ENCODE measurements around the gene RSPH1.

RSPH1 gene

DNA sequence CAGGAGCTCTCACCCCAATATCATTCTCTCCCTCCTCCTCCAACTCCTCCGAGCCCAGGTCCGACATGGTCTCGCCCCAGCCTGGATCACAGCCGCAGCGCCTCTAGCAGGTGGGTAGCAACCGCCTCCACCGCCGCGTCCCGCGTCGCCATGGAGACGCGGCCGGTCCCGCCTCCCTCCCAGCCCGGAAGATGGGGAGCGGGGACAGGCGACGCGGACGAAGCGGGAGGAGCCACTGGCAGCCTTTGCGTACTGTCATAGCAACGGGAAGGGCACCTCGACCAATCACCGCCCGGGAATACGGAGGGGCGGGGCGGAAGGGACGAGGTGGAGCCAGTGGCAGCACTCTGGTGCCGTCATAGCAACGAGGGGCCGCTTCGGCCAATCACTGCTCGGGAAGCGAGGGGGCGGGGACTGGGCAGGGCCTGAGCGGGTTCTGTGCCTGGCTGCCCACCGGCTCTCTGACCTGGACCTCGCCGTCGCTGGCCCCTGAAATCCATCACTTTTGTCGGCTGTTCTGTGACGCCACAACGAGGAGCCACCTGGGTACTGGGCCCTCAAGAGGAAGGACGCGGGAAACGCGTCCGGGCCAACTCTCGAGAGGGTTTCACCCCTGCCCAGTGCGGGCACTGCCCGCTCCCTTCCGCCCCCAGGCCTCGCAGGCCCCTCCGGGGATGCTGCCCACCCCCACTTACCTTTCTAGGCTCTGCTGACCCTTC lies at the start of gene RSPH1:
TSS of gene RSPH1 (minus strand) at position 105 of the 719 bp plus-strand sequence. CDS start at position 67, 38 bp downstream.
- DNase-seq (ENCODE audit: low spot score) = peak; percentile 99
- H3K36me3 Mint-ChIP-seq (ENCODE audit: low read depth) = no peaks in the 10 kb centered on the region
- no peaks in the 10 kb centered on the region for H3K9me3 Mint-ChIP-seq
- H3K4me1 Mint-ChIP-seq (ENCODE audit: low read depth) = peaks cover 21% of the 10 kb centered on the region
- peak within 1 kb of the TSS; percentile 88 for H3K4me3 Mint-ChIP-seq
- peak within 1 kb of the TSS; percentile 85 for H3K27ac Mint-ChIP-seq
- peaks cover 2% of the 10 kb centered on the region for H3K27me3 Mint-ChIP-seq (ENCODE audit: low read depth)

DNA sequence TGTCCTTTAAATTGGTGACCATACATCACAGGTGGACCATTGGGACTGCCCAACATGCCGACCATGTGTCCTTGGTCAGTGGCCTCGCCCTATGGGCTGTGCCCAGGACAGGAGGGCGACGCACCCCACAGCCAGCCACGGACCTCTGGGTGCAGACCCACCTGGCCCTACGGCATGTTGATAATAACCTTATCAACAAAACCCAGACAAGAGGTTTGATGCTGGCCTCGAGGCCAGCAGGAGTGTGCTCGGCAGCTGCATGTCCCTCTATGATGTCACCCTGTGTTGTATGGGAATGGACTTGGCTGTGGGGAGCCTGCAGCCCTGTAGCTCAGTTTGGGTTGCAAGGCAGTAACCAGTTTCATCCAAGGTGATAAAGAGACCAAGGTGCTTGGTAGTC lies 49.7 kb upstream of the RSPH1 start:
- Mint-ChIP-seq H3K9me3 (no peaks in the 10 kb centered on the region), H3K4me1 (ENCODE audit: low read depth) (peaks cover 6% of the 10 kb centered on the region), H3K27me3 (ENCODE audit: low read depth) (no peaks in the 10 kb centered on the region), H3K4me3 (no peak overlapping the region), H3K36me3 (ENCODE audit: low read depth) (peaks cover 11% of the 10 kb centered on the region), H3K27ac (no peak overlapping the region)
- no peak for DNase-seq (ENCODE audit: low spot score)

DNA sequence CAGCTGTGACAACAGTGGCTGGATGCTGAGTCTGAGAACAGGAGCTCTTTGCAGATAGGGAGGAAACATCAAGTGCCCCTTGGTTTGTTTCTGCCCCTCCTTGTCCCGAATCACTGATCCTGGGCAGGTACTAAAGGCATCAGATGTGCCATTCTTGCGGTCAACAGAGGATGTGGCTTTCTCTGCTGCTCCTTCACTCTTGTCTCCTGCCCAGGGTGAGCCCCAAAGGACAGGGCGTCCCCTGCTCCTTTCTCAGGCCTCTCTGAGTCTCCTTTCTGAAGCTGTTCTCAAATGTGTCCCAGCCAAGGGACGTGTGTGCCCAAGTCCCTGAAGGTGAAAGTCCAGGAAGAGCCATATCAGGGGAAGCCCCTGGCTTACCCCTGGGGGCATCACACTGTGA lies 49.3 kb upstream of the RSPH1 start:
- Mint-ChIP-seq H3K36me3 (ENCODE audit: low read depth) (peaks cover 11% of the 10 kb centered on the region), H3K9me3 (no peaks in the 10 kb centered on the region), H3K27me3 (ENCODE audit: low read depth) (no peaks in the 10 kb centered on the region), H3K27ac (peak overlapping the region; percentile 28), H3K4me3 (no peak overlapping the region), H3K4me1 (ENCODE audit: low read depth) (peaks cover 6% of the 10 kb centered on the region)
- no peak for DNase-seq (ENCODE audit: low spot score)

DNA sequence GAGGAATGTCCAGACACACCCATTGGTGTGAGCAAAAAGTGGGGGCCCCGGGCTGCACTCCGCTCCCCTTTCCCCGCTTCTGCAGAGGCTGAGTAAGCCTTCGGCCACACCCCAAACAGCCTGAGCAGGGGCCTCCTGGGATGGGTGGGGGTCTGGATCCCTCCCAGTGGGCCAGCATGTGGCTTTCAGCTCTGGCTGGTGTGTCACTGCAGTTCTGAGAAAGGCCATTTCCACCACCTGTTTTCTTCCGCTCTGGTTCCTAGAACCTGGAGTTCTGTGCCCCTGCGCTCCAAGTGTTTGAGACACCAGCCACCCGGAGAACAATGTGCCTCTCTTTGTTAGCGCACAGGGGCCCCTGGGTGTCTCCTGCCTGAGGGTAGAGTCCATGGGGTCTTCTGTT lies 48.5 kb upstream of the RSPH1 start:
- Mint-ChIP-seq H3K4me1 (ENCODE audit: low read depth) (peaks cover 6% of the 10 kb centered on the region), H3K27ac (no peak overlapping the region), H3K36me3 (ENCODE audit: low read depth) (peaks cover 6% of the 10 kb centered on the region), H3K27me3 (ENCODE audit: low read depth) (no peaks in the 10 kb centered on the region), H3K4me3 (no peak overlapping the region), H3K9me3 (no peaks in the 10 kb centered on the region)
- DNase-seq (ENCODE audit: low spot score) = no peak

DNA sequence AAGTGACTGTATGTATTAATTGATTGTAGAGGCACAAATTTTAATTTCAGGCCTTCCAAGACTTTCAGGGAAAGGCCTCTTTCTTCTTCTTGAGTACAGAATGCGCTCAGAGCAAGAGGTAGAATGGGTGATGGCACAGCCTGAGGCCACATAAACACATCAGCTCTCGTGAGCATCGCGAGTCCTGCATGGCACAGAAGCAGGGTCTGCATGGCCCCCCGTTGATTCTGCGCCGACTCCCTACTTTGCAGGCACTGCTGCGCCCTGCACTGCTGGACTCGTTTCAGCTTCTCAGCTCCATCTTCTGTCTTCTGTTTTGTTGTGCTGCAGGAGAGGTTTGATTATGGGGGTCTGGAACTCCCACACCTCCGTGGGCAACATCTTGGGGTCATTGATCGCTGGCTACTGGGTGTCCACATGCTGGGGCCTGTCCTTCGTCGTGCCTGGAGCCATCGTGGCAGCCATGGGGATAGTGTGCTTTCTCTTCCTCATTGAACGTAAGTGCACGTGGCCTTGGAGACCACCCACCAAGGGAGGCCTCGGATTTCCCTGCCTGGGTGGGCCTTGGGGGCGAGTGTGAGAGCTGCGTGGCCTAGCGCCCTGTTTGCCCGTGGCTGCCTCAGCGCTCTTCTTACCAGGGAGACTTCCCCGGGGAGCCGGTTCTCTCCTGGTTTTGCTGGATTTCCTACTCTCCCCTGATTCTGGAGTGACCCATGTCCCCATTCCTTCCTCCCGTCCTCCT lies 47.3 kb upstream of the RSPH1 start:
- H3K27me3 Mint-ChIP-seq (ENCODE audit: low read depth) = no peaks in the 10 kb centered on the region
- H3K27ac Mint-ChIP-seq = no peak overlapping the region
- no peak for DNase-seq (ENCODE audit: low spot score)
- H3K36me3 Mint-ChIP-seq (ENCODE audit: low read depth) = peaks cover 4% of the 10 kb centered on the region
- peaks cover 4% of the 10 kb centered on the region for H3K4me1 Mint-ChIP-seq (ENCODE audit: low read depth)
- H3K9me3 Mint-ChIP-seq = no peaks in the 10 kb centered on the region
- no peak overlapping the region for H3K4me3 Mint-ChIP-seq

DNA sequence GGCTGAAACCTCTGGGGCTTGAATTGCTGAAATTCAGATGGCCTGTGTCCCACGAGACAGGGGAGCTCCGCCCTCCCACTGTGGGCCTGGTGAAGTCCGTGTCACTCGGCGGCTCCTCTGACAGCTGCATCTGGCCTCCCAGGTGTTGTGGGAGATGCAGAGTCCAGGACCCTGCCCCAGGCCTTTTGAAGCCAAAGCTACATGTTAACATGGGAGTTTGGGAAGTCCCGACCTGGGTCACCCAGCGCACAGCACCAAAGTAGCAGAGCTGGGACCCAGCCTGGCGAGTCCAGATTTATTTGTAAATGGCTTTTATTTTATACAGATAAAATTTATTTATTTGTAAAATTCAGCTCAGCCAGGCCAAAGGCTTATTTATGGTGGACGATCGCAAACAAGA lies 46.6 kb upstream of the RSPH1 start:
- peaks cover 4% of the 10 kb centered on the region for H3K36me3 Mint-ChIP-seq (ENCODE audit: low read depth)
- no peaks in the 10 kb centered on the region for H3K27me3 Mint-ChIP-seq (ENCODE audit: low read depth)
- H3K4me3 Mint-ChIP-seq = no peak overlapping the region
- no peaks in the 10 kb centered on the region for H3K9me3 Mint-ChIP-seq
- H3K27ac Mint-ChIP-seq = no peak overlapping the region
- no peak for DNase-seq (ENCODE audit: low spot score)
- peaks cover 4% of the 10 kb centered on the region for H3K4me1 Mint-ChIP-seq (ENCODE audit: low read depth)

DNA sequence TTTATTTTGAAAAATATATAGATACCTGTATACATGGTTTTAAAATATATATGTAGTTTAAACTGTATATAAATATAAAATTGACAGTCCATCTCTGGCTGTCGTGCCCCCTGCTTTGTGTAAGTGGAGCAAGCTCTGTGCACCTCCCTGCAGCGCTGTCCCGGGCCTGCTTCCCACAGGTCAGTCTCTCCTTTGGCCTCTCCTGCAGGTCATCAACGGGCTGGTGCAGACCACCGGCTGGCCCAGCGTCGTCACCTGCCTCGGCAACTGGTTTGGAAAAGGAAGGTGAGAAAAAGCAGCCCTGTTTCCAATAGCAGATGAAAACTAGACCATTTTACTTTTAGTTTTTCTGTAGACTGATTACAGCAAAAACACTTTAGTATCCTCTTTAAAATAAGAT lies 46.2 kb upstream of the RSPH1 start:
- no peak for DNase-seq (ENCODE audit: low spot score)
- peaks cover 4% of the 10 kb centered on the region for H3K4me1 Mint-ChIP-seq (ENCODE audit: low read depth)
- no peak overlapping the region for H3K4me3 Mint-ChIP-seq
- H3K27ac Mint-ChIP-seq = no peak overlapping the region
- H3K36me3 Mint-ChIP-seq (ENCODE audit: low read depth) = peaks cover 4% of the 10 kb centered on the region
- no peaks in the 10 kb centered on the region for H3K9me3 Mint-ChIP-seq
- no peaks in the 10 kb centered on the region for H3K27me3 Mint-ChIP-seq (ENCODE audit: low read depth)

DNA sequence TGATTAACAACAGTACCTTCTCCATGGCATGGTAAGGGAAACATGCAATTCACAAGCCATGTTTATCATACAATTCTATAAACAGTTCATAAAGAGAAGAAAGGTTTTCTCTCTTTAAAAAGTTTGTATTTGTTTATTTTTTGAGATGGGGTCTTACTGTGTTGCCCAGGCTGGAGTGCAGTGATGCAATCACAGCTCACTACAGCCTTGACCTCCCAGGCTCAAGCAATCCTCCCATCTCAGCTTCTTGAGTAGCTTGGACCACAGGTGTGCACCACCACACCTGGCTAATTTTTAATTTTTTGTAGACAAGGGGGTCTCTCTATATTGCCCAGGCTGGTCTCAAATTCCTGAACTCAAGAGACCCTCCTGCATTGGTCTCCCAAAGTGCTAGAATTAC lies 45.6 kb upstream of the RSPH1 start:
- Mint-ChIP-seq H3K27me3 (ENCODE audit: low read depth) (no peaks in the 10 kb centered on the region), H3K4me1 (ENCODE audit: low read depth) (peaks cover 4% of the 10 kb centered on the region), H3K36me3 (ENCODE audit: low read depth) (peaks cover 4% of the 10 kb centered on the region), H3K4me3 (no peak overlapping the region), H3K27ac (no peak overlapping the region), H3K9me3 (no peaks in the 10 kb centered on the region)
- DNase-seq (ENCODE audit: low spot score) = no peak

DNA sequence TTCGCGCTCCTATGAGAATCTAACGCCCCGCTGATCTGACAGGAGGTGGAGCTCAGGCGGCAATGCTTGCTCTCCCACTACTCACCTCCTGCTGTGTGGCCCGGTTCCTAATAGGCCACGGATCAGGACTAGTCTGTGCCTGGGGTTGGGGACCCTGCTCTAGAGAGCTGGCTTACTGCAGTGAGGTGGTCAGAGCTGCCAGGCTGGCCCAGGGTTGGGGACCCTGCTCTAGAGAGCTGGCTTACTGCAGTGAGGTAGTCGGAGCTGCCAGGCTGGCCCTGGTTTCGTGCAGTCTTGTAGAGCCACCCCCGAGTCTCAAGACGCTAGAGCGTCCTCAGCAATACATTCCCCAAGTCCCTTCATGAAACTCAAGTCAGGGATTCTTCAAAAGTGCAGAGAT lies 45.1 kb upstream of the RSPH1 start:
- no peak for DNase-seq (ENCODE audit: low spot score)
- Mint-ChIP-seq H3K36me3 (ENCODE audit: low read depth) (peaks cover 4% of the 10 kb centered on the region), H3K27me3 (ENCODE audit: low read depth) (no peaks in the 10 kb centered on the region), H3K9me3 (no peaks in the 10 kb centered on the region), H3K4me3 (no peak overlapping the region), H3K27ac (no peak overlapping the region), H3K4me1 (ENCODE audit: low read depth) (peaks cover 4% of the 10 kb centered on the region)

DNA sequence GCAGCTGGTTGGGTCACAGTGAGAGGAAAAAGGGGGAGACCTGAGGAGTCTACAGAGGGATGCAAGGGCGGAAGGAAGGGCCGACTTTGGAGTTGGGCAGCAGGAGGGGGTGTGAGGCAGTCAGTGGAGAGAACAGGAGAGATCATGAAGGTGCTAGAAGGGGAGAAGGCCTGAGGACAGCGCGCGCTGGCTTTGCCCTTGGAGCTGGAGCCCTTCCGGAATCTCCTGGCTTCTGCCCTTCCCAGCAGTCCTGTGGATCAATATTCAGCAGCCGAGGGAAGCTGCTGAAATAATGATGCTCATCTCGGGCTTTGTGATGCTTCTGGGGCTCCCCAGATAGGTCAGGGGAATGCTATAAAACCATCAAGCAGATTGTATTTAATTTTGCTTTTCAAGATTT lies 44.4 kb upstream of the RSPH1 start:
- Mint-ChIP-seq H3K27ac (no peak overlapping the region), H3K27me3 (ENCODE audit: low read depth) (no peaks in the 10 kb centered on the region), H3K9me3 (no peaks in the 10 kb centered on the region), H3K36me3 (ENCODE audit: low read depth) (peaks cover 4% of the 10 kb centered on the region), H3K4me1 (ENCODE audit: low read depth) (peaks cover 4% of the 10 kb centered on the region), H3K4me3 (no peak overlapping the region)
- no peak for DNase-seq (ENCODE audit: low spot score)

DNA sequence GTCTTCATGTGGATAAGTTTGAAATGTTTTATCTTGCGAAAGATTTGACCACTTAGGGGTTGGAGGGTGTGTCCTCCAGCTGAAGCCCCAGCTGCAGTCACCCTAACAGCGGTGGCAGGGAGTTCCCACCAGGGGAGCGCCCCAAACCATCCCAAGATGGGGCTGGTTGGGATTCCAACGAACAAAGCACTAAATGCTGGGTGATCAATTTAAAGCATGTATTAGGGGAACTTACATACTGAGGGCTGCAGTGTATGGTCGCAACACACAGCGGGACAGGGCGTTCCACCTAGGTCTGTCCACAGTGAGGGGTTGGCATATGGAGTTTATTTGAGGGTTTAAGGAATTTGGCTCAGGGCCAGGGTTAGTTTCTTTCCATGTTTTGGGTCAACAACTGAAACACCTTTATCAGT lies 43.9 kb upstream of the RSPH1 start:
- H3K27ac Mint-ChIP-seq = no peak overlapping the region
- no peak overlapping the region for H3K4me3 Mint-ChIP-seq
- no peaks in the 10 kb centered on the region for H3K27me3 Mint-ChIP-seq (ENCODE audit: low read depth)
- peaks cover under 1% of the 10 kb centered on the region for H3K4me1 Mint-ChIP-seq (ENCODE audit: low read depth)
- DNase-seq (ENCODE audit: low spot score) = no peak
- H3K36me3 Mint-ChIP-seq (ENCODE audit: low read depth) = peaks cover 5% of the 10 kb centered on the region
- H3K9me3 Mint-ChIP-seq = no peaks in the 10 kb centered on the region

DNA sequence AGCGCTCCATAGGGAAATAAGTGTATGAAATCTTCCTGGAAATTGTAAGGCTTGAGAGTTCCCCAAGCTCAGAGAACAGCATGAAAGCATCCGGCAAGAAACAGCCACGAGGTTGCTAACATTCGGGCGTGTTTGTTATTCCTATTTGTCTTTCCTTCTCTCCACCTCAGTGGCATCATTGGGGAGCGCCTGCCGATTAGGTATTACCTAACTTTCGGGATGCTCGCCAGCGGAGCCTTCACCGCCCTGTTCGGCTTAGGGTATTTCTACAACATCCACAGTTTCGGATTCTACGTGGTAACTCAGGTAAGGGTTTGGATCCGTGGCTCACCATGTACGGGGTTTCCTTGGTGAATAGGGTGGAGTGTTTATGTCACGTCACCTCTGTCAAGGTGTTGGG lies 43.3 kb upstream of the RSPH1 start:
- H3K9me3 Mint-ChIP-seq = no peaks in the 10 kb centered on the region

DNA sequence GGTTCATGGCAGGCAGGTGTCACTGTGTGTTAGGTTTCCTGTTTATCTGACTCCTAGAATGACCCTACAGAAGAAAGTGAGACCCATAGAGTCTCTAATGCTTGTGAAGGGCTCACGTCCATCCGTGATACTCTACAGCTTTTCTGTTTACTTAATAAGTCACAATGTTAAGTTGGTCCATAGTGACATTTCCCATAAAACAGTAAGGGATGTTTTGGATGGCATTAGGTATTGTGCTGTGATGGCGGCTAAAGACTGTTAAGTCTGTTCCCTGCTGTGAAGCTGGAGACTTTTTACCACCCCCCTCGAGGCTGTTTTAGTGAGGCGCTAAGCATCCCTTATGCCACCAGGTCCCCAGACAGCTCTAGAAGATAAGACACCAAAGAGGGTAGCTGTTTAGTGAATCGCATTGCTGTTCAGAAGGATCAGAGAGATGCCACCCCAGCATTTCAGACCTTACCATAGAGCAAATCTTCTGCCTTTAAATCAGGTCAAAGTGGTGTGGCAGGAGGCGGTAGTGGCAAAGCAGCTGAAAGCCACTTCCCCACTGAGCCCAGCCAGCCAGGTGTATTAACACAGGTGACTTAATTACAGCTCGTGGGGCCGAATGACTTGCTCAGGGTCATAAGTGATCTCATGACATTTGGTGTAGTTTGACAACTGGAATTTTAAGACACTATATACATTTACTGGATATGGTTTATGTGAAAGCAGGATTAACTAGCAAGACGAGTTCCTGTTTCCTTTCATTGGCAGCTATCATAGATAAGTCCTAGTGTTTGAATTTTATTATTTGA lies 42.7 kb upstream of the RSPH1 start:
- H3K4me1 Mint-ChIP-seq (ENCODE audit: low read depth) = peaks cover 5% of the 10 kb centered on the region
- no peaks in the 10 kb centered on the region for H3K9me3 Mint-ChIP-seq
- H3K4me3 Mint-ChIP-seq = no peak overlapping the region
- H3K27ac Mint-ChIP-seq = no peak overlapping the region
- DNase-seq (ENCODE audit: low spot score) = no peak
- peaks cover 5% of the 10 kb centered on the region for H3K36me3 Mint-ChIP-seq (ENCODE audit: low read depth)
- H3K27me3 Mint-ChIP-seq (ENCODE audit: low read depth) = no peaks in the 10 kb centered on the region

More for the DNA sequence above, 43.3 kb upstream of the RSPH1 start:
- peaks cover under 1% of the 10 kb centered on the region for H3K4me1 Mint-ChIP-seq (ENCODE audit: low read depth)
- no peak overlapping the region for H3K4me3 Mint-ChIP-seq
- DNase-seq (ENCODE audit: low spot score) = no peak
- H3K36me3 Mint-ChIP-seq (ENCODE audit: low read depth) = peaks cover 7% of the 10 kb centered on the region
- H3K27ac Mint-ChIP-seq = no peak overlapping the region
- no peaks in the 10 kb centered on the region for H3K27me3 Mint-ChIP-seq (ENCODE audit: low read depth)

DNA sequence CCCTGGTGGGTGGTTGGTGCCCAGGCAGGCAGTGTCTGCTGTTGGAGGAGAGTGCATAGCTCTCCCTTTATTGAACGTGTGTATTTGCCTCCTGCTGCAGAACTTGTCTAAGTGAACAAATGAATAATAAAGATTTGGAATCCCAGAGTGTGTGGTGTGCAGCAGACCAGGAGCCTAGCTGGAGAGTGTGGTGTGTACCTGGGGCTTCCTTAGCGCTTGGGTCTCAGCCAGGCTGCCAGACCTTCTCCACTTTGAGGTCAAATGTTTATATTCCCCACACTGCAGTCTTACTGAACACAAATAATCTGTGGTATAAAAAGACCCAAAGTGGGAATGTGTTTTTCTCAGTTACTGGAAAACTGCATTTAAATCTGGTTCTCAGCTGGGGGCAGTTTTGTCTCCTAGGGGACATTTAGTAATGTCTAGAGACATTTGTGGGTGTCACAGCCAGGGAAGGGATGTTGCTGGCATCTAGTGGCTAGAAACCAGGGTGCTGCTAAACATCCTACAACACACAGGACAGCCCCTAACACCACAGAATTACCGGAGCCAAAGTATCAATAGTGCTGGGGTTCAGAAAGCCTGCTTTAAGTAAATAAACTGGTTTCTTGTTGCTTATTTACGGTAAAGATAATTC lies 41.2 kb upstream of the RSPH1 start:
- H3K27ac Mint-ChIP-seq = no peak overlapping the region
- peaks cover 4% of the 10 kb centered on the region for H3K36me3 Mint-ChIP-seq (ENCODE audit: low read depth)
- H3K27me3 Mint-ChIP-seq (ENCODE audit: low read depth) = no peaks in the 10 kb centered on the region
- DNase-seq (ENCODE audit: low spot score) = no peak
- H3K4me1 Mint-ChIP-seq (ENCODE audit: low read depth) = peaks cover 5% of the 10 kb centered on the region
- no peak overlapping the region for H3K4me3 Mint-ChIP-seq
- H3K9me3 Mint-ChIP-seq = no peaks in the 10 kb centered on the region
